ENCODE results near the gene CILP.
A peak's percentile ranks its signal among the peaks of the same experiment; 100 is the strongest.

Gene CILP

GRCh38 chr15:65213241-65213640 lies 2.0 kb upstream of the CILP start:
- DNase-seq (ENCODE audit: insufficient read length, low spot score) = no peak
- FAIRE-seq = no peak
- TF ChIP-seq, protein P1, sequence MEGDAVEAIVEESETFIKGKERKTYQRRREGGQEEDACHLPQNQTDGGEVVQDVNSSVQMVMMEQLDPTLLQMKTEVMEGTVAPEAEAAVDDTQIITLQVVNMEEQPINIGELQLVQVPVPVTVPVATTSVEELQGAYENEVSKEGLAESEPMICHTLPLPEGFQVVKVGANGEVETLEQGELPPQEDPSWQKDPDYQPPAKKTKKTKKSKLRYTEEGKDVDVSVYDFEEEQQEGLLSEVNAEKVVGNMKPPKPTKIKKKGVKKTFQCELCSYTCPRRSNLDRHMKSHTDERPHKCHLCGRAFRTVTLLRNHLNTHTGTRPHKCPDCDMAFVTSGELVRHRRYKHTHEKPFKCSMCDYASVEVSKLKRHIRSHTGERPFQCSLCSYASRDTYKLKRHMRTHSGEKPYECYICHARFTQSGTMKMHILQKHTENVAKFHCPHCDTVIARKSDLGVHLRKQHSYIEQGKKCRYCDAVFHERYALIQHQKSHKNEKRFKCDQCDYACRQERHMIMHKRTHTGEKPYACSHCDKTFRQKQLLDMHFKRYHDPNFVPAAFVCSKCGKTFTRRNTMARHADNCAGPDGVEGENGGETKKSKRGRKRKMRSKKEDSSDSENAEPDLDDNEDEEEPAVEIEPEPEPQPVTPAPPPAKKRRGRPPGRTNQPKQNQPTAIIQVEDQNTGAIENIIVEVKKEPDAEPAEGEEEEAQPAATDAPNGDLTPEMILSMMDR (IDR thresholded peaks at IDR 0.05; ENCODE audit: insufficient read depth, missing control alignments) = no peak

DNA sequence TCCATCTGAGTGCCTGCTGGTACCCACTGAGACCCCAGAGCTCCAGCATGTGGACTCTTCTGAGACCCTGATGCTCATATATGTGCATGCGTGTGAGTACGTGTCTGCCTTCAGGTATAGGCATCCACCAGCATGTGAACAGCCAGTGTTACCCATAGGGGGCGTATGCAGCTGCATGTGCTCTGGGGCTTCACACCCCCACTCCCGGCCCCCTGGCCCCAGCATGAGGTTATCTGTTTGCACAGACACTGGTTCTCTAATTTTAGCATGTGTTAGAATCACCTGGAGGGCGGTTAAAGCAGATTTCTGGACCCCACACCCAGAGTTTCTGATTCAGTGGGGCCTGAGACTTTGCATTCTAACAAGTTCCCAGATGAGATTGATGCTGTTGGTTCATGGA lies 824 bp upstream of the CILP start:
- DNase-seq (ENCODE audit: insufficient read length, low spot score) (no peak), FAIRE-seq (no peak)
- TF ChIP-seq, protein P1 (IDR thresholded peaks at IDR 0.05; ENCODE audit: insufficient read depth, missing control alignments) = peak; percentile 33

DNA sequence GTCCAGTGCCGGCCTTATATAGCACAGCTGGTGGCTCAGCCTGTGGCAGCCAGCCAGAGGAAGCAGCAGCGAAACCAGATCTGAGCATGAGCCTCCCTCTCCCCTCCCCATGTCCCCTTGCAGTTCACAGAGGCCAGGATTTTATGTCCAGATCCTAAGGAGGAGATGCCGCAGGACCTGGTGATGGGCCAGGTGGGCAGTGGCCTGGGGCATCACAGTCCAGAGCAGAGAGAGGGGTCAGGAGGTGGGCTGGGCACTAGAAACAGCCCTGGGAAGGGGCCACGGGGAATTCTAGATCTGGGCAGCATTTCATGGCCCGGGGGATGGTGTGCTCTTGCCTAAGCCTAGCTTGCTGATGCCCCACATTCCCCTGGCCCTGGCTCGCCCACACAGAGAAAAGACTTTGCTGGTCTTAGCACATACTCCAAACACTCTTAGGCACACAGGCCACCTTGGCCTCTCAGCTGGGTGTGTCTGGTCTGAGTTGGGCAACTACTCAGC lies 259 bp upstream of the CILP start:
- FAIRE-seq = no peak
- TF ChIP-seq, protein P1 (IDR thresholded peaks at IDR 0.05; ENCODE audit: insufficient read depth, missing control alignments) = no peak
- DNase-seq (ENCODE audit: insufficient read length, low spot score) = no peak

DNA sequence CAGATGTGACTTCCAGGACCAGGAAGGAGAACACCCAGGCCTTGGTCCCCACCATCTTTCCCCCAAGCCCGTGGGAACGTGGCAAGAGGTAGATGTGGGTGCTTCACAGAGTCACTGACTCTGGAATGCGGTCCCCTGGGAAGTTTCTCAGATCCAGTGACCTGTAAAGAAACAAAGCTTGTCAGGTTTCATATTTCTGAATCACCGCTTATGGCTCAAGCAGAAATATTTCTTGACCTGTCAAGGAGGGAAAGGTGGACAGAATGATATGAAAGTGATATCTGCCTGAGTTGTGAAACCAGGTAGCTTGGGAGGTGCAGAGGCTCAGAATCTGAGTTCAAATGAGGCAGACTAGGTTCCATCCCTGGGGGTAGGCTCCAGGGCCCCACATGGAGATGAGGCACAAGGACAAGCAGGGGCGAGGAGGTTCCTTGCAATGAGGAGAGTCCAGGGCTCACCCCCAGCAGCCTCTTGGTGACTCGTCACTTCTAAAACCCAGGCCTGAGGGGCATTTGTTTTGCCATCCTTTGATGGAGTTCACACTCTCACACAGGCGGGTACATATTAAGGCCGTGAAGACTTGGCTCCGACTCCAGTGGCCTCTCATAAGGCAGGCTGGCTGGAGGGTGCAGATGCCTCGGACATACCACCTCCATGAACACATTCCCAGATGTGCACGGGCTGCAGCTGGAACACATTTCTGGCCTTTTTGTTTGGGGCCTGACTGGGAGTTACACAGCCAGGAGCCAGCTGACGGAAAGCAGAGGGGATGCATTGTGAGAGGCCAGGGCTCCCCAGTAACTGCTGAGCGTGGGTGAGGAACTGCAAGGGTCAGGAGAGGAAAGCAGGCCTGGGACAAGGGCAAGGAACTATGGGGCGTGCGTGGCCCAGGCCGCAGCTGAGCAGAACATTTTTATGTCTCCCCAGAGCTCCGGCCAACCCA lies 1.3 kb downstream of the CILP start:
- no peak for DNase-seq (ENCODE audit: insufficient read length, low spot score)
- TF ChIP-seq, protein P1 (IDR thresholded peaks at IDR 0.05; ENCODE audit: insufficient read depth, missing control alignments) = no peak
- FAIRE-seq = no peak

DNA sequence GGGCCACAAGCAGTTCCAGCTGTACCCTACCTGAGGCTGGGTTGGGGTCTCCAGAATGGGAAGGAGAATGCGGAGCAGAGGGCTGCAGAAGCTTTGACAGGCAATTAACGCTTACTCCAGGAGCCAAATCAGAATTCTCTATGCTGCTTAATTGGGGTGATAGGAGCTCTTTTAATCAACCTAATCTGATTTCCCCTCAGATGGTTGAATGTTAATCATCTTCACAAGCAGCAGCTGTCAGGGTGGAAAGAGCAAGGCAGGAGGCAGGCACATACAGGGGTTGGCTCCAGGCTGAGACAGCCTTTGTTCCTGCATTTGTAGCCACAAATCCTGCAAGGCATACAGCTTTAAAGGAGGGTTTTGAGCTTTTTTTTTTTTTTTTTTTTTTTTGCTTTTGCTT lies 2.6 kb downstream of the CILP start:
- DNase-seq (ENCODE audit: insufficient read length, low spot score) = peak; percentile 65
- peak; percentile 64 for FAIRE-seq
- TF ChIP-seq, protein P1 (IDR thresholded peaks at IDR 0.05; ENCODE audit: insufficient read depth, missing control alignments) = no peak

DNA sequence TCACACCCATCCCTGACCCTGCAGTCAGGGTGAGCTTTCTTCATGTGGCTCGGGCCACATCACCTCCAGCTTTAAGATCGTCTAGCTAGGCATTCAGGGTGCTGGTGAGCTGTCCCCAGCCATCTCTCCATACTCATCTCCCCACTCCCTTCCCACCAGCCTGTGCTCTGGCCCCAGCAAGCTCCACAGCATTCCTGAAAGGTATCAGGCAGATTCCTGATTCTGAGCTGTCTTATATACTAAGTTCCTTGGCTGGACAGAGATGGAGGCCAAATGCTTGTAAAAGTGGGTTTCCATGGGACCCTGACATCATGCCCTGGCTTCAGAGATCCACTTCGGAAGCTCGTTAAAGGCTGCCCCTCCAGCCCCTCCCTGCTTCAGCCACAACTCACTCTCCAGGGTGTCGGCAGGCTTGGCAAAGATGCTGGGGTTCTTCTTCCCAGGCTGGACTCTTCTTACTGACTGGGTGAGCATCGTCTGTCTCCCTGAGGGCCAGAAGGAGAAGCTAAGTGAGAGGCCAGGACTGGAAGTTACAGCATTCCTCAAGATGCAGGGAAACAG lies 3.9 kb downstream of the CILP start:
- DNase-seq (ENCODE audit: insufficient read length, low spot score) = no peak
- TF ChIP-seq, protein P1 (IDR thresholded peaks at IDR 0.05; ENCODE audit: insufficient read depth, missing control alignments) = no peak

DNA sequence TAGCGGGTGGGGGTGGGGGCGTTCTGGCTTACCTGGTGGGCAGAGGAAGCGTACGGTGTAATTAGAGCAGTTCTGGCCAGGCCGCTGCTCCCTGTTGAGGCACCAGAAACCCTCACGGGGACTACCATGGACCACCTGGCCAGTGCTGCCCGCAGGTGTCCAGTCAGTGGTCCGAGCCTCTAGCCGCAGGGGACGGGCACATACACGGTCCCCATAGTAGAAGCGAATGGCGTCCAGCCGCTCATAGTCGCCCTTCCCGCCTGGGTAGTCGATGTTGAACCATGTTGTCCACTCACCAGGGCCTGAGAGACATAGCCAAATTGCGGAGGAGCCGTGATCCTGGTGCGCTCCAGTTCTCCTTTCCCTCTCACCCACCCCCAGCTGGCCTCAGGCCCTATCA lies 4.5 kb downstream of the CILP start:
- FAIRE-seq (no peak), DNase-seq (ENCODE audit: insufficient read length, low spot score) (no peak)
- TF ChIP-seq, protein P1 (IDR thresholded peaks at IDR 0.05; ENCODE audit: insufficient read depth, missing control alignments) = no peak

More for the DNA sequence above, 3.9 kb downstream of the CILP start:
- FAIRE-seq = no peak

Measured in D721Med (cell line).